ENCODE measurements around the gene GLRB. TPM values are rescaled to one million over a fixed set of nuclear protein-coding genes. Genes with fewer than 3 reads are reported as not detected.

The GLRB gene
- total and polyA plus RNA-seq, 10 of the 15 experiments (the other 5 are each of a cell fraction or from before 2014, with no cell fraction given): 0.04 TPM; not detected in 9

- H3K4me3 ChIP-seq: no peak overlapping the region
- in situ Hi-C loops (cut with MboI) (no loop called here), intact Hi-C loops (cut with micrococcal nuclease; ENCODE audit: unreplicated experiment) (no loop called here)
- no peaks in the 10 kb centered on the region for H3K4me1 ChIP-seq (ENCODE audit: control insufficient read depth, insufficient read depth, low read length)
- no peak for FAIRE-seq
- DNase-seq (ENCODE audit: low read depth, low spot score): no peak
- BruUV-seq (replicated peaks): no TSS peak
- H3K9me3 ChIP-seq (replicated peaks; ENCODE audit: control insufficient read depth, insufficient read depth, low read length): no peaks in the 10 kb centered on the region
- SMC1A ChIA-PET (ENCODE audit: uncharacterized antibody, unreplicated experiment): no interaction called here
- H3K36me3 ChIP-seq (ENCODE audit: control insufficient read depth in 2 of 2, insufficient read depth in 2 of 2, low read length in 1 of 2): no peaks in the 10 kb centered on the region
- H4K20me1 ChIP-seq (ENCODE audit: control insufficient read depth, insufficient read depth): no peaks in the 10 kb centered on the region
- ATAC-seq: no peak
- H3K27ac ChIP-seq (ENCODE audit: control insufficient read depth, insufficient read depth): no peak overlapping the region
- CTCF ChIA-PET: no interaction called here
- TF ChIP-seq MAX (IDR thresholded peaks at IDR 0.05; ENCODE audit: low read depth, low read length) (no peak), PAX5 (IDR thresholded peaks at IDR 0.05; ENCODE audit: borderline replicate concordance, low read depth, low read length) (no peak), EZH2 (IDR thresholded peaks at IDR 0.05; ENCODE audit: borderline replicate concordance, control insufficient read depth, low read depth, low read length) (no peak), E2F4 (IDR thresholded peaks at IDR 0.05; ENCODE audit: low read depth, low read length) (no peak), MTA3 (IDR thresholded peaks at IDR 0.05; ENCODE audit: borderline replicate concordance, low read length) (no peak), DPF2 (IDR thresholded peaks at IDR 0.05) (no peak), BRCA1 (IDR thresholded peaks at IDR 0.05; ENCODE audit: low read depth, low read length) (no peak), TBL1XR1 (IDR thresholded peaks at IDR 0.05; ENCODE audit: low read depth, low read length) (no peak), CREM (IDR thresholded peaks at IDR 0.05; ENCODE audit: low read depth) (no peak), EP300 (IDR thresholded peaks at IDR 0.05; ENCODE audit: borderline replicate concordance in 1 of 2, control insufficient read depth in 1 of 2, low read depth in 2 of 2, low read length in 2 of 2) (no peak), BHLHE40 (IDR thresholded peaks at IDR 0.05; ENCODE audit: borderline replicate concordance in 1 of 2, low read depth in 2 of 2, low read length in 1 of 2) (no peak), ZBTB33 (IDR thresholded peaks at IDR 0.05) (no peak), IKZF2 (IDR thresholded peaks at IDR 0.05) (no peak), USF2 (IDR thresholded peaks at IDR 0.05; ENCODE audit: borderline replicate concordance, low read depth, low read length) (no peak), TCF3 (IDR thresholded peaks at IDR 0.05; ENCODE audit: borderline replicate concordance, insufficient read depth, low read depth, low read length) (no peak), GABPA (IDR thresholded peaks at IDR 0.05; ENCODE audit: low read depth) (no peak), ATF2 (IDR thresholded peaks at IDR 0.05; ENCODE audit: low read length) (no peak), SIN3A (IDR thresholded peaks at IDR 0.05; ENCODE audit: low read depth, low read length) (no peak)
- no peaks in the 10 kb centered on the region for H3K27me3 ChIP-seq (replicated peaks in 1 of 2; ENCODE audit: control insufficient read depth in 2 of 2, insufficient read depth in 2 of 2, low read length in 1 of 2)
- RAD21 ChIA-PET (ENCODE audit: unreplicated experiment): no interaction called here
- POLR2A ChIA-PET: no interaction called here
- 0% methylated on average over 2 of the region's 2 CpGs for WGBS (ENCODE audit: insufficient coverage, insufficient replicate concordance, low lambda C conversion rate, missing lambda C conversion rate)
- H2AFZ ChIP-seq (ENCODE audit: control insufficient read depth, low read depth, low read length): no peak overlapping the region
- no peak overlapping the region for H3K9ac ChIP-seq (ENCODE audit: control insufficient read depth, insufficient read depth, low read length)
- H3K4me2 ChIP-seq (ENCODE audit: control insufficient read depth, insufficient read depth): no peak overlapping the region
- H3K79me2 ChIP-seq (ENCODE audit: control insufficient read depth, insufficient read depth, low read length): no peaks in the 10 kb centered on the region
These were observed 27.7 kb upstream of the GLRB start for GRCh38 chr4:157048248-157048647.

All from GM12878 (cell line).